Measurements from ENCODE around the gene QKI.
A peak's percentile ranks its signal among the peaks of the same experiment; 100 is the strongest.
"Not testable (repeated sequence)": the region's sequence is repeated elsewhere in the genome, so short reads cannot be mapped to it uniquely, and the experiment has no call there.

Gene QKI

GRCh38 chr6:163414117-163414945, at the start of gene QKI:
Gene QKI, plus strand, starts transcription at chr6:163414718. Its CDS starts 476 bp downstream, at chr6:163415194.
- DNase-seq (ENCODE audit: low read depth), result peak; percentile 59

- no peak for DNase-seq (ENCODE audit: low read depth)
Measured at GRCh38 chr6:163366288-163366687, 48.2 kb upstream of the QKI start.

- no peak for DNase-seq (ENCODE audit: low read depth)
Measured at GRCh38 chr6:163367497-163368183, 46.9 kb upstream of the QKI start.

GRCh38 chr6:163369141-163369540, 45.4 kb upstream of the QKI start:
- DNase-seq (ENCODE audit: low read depth), result no peak

GRCh38 chr6:163369628-163370365, 44.7 kb upstream of the QKI start:
- DNase-seq (ENCODE audit: low read depth), result no peak

DNA sequence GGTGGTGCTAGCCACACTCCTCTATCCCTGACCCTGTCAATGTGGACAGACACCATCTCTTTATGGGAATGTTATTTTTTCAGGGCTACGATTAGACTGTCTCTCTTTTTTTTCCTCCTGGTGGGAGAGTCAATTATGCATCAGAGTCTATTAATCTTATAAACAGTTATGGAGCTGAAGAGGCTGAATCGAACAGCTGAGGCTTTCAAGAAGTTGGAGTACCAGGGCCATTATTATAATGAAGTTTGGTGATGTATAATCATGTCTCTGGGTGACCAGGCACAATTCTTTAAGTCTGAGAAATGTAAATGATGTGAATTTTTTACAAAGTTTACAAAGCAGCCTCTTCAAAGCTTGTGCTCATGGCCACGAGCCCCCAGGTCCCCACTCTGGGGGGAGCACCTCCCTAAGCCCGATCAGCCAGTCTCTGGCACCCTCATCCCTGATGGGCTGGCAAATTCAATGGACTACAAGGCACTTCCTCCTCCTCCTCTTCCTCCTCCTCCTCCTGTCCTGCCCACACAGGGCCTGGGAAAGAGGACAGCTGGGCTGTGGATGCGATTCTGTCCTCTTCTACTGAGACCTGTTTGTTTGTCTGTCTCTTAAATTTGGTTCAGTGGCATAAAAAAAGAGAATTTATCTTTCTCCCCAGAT, 43.9 kb upstream of the QKI start:
- DNase-seq (ENCODE audit: low read depth), result no peak

- DNase-seq (ENCODE audit: low read depth), result no peak
Measured at GRCh38 chr6:163371129-163371528, 43.4 kb upstream of the QKI start.

- no peak for DNase-seq (ENCODE audit: low read depth)
Measured at GRCh38 chr6:163373240-163373639, 41.3 kb upstream of the QKI start.

DNA sequence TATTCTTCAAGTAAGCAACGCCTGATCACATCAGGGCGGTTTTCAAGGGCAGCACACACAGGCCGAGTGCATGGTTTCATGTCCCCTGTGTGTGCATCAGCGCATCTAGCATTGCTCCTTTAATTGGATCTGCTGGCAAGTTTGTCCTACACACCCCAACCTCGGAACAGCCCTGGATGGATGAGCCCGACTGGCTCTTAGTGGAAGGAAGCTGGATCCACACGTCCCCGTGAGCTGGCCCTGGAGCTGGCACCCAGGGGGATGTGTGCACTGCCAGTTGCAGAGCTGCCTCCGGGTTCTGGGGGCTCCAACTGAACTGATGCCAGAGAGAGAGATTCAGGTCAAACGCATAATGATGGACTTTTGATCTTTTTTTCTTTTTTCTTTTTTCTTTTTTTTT, 39.2 kb upstream of the QKI start:
- no peak for DNase-seq (ENCODE audit: low read depth)

DNA sequence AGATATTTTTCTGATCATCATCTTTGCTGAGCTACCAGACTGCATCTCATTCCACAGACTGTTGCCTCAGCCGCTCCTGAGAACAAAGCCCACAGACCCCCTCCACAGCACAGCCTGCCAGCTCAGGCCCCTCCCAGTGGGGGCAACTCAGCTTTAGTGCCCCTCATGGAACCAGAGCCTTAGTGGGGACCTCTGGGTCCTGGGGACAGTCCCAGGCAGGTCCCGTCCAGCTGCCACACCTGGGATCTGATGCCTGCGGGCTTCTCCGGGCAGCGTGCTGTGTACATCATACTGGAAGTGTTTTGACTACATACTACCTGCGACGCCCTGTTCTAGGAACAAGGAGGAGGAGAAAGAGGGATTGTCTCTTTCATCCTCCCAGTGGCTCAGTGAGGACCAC, 38.3 kb upstream of the QKI start:
- DNase-seq (ENCODE audit: low read depth), result no peak

DNA sequence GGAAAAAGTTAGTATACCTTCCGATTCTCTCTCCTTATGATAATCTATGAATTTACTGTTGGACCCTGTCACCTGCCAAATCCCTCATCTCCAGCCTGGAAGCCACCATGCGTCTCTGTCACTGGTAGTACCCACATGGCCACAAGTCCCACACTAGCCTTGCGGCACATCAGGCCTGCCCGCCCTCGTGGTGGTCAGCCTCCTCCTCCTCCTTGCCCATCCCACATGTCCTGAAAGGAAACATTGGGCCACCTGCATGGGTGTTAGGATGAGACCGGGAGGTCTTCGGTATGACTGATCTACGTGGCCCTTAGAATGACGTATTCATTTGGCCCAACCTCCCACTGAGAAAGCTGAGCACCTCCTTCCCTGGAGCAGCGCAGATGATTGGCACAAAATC, 37.0 kb upstream of the QKI start:
- no peak for DNase-seq (ENCODE audit: low read depth)

- no peak for DNase-seq (ENCODE audit: low read depth)
Measured at GRCh38 chr6:163380216-163380615, 34.3 kb upstream of the QKI start.

GRCh38 chr6:163381118-163381756, 33.3 kb upstream of the QKI start:
- DNase-seq (ENCODE audit: low read depth), result no peak

- not testable (repeated sequence) for DNase-seq (ENCODE audit: low read depth)
Measured at GRCh38 chr6:163383396-163383795, 31.1 kb upstream of the QKI start.

DNA sequence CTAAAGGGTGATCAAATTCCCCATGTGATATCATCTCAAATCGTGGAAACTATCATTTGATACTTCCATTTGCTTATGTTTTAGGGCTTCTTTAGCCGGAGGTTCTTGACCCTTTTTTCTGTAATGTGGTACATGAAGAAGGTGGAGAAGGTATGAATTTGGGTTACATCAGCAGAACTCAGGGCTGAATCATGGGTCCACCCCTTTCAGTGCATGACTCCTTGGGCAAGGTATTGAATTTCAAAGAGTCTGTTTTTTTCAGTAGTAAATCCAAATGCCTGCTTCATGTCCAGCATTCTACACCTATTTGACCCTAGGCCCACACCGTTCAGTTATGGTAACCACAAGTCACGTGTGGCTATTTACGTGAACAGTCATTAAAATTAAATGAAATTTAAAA, 30.6 kb upstream of the QKI start:
- DNase-seq (ENCODE audit: low read depth), result no peak

GRCh38 chr6:163384510-163384909, 30.0 kb upstream of the QKI start:
- DNase-seq (ENCODE audit: low read depth), result no peak

DNA sequence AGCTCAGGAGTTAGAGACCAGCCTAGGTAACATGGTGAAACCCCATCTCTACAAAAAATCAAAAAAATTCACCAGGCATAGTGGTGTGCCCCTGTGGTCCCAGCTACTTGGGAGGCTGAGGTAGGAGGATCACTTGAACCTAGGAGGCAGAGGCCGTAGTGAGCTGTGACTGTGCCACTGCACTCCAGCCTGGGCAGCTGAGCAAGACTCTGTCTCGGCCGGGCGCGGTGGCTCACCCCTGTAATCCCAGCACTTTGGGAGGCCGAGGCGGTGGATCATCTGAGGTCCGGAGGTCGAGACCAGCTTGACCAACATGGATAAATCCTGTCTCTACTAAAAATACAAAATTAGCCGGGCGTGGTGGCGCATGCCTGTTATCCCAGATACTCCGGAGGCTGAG, 29.0 kb upstream of the QKI start:
- not testable (repeated sequence) for DNase-seq (ENCODE audit: low read depth)

DNA sequence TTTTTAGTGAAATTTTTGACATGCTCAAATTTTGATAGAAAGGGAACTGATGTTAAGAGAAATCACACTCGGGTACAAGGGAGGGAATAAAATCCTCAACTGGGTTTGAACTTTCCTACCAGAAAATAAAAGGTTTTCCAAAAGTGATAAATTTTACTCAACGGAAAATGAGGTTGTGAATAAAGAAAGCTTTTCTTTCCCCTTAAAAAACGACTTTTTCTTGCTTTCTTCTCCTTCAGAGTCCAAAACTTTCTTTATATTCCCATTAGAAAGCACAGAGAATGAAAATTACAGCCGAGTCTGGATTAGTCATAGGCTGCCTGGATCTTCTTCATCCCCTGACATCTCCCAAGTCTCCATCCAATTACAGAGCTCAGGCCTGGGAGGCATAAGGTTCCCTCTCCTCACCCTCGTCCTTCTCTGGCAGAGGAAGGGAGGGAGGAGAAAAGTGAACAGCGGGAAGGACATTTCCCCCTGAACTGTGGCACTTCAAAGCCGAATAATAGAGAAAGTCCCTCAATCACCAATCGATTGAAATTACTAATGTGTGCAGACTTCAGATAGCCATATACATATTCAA, 28.1 kb upstream of the QKI start:
- no peak for DNase-seq (ENCODE audit: low read depth)

DNA sequence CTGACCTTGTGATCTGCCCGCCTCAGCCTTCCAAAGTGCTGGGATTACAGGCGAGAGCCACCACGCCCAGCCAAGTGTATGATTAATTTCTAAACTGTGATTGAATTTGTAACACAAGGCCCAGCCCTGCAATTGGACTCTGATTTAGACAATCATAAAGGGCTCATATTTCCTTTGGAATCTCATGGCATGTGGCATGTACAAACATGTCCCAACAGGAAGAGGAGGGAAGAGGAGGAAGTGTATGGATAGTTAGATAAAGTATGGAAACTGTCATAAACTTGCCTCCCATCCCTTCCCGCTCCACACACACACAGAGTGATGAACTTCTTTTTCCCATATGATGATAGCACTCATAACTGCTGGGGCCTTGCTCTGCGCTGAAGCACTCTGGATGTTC, 27.2 kb upstream of the QKI start:
- no peak for DNase-seq (ENCODE audit: low read depth)

GRCh38 chr6:163389354-163389753, 25.2 kb upstream of the QKI start:
- no peak for DNase-seq (ENCODE audit: low read depth)

- no peak for DNase-seq (ENCODE audit: low read depth)
Measured at GRCh38 chr6:163390770-163391169, 23.7 kb upstream of the QKI start.
